Posterior cingulate gyrus (tissue), 11 donors: ENCODE measurements around the gene KIDINS220.

Experiments
- DNase-seq, 10 donors: peaks; one replicate each; pipeline versions ENCODE4 v3.0.0 to v3.0.0-alpha.2; 2020 to 2021; ENCODE audit warnings: mixed read lengths in 3 of 10
- intact Hi-C: fragments of 100-400 bp; cut with DNase I; formaldehyde crosslinking; loops from one replicate; pipeline ENCODE4 v1.15.1; 2023

KIDINS220 gene

DNA sequence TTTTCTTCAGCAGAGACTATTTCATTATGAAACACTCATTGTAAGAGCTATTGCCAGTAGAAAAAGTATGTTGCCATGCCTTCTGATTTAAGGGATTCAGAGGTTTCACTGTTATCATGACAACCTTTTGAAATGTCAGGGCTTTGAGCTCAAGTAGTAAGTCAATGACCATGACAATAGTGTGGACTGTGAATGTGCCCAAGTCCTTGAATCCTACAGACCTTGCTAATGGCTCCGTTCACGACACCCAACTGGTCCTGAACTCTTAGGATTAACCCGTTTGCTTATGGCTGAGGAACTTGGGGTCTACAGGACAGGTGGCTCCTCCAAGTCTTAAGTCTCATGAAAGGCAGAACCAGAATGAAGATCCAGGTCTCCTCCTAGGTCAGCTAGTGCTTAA is 17.6 kb upstream of the KIDINS220 start:
- intact Hi-C loops = no loop called here
- DNase-seq = no peak

DNA sequence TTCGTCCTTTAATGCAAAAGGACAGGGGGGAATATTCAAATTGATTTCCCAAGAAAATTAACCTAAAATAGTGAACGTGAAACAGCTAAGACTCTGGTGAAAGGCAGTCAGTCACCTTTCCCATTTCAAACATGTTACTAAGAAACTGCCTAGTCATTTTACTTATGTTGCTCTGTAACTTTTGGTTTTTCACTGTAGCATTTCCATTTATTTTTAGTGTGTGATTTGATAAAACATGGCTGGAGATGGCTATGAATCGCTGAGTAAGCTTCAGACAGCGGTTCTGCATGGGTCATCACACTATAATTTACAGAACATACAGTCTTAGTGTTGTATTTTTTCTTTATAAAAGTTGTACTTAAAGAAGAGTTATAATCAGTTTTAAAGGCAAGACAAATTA is 16.0 kb upstream of the KIDINS220 start:
- no peak for DNase-seq
- intact Hi-C loops = no loop called here

DNA sequence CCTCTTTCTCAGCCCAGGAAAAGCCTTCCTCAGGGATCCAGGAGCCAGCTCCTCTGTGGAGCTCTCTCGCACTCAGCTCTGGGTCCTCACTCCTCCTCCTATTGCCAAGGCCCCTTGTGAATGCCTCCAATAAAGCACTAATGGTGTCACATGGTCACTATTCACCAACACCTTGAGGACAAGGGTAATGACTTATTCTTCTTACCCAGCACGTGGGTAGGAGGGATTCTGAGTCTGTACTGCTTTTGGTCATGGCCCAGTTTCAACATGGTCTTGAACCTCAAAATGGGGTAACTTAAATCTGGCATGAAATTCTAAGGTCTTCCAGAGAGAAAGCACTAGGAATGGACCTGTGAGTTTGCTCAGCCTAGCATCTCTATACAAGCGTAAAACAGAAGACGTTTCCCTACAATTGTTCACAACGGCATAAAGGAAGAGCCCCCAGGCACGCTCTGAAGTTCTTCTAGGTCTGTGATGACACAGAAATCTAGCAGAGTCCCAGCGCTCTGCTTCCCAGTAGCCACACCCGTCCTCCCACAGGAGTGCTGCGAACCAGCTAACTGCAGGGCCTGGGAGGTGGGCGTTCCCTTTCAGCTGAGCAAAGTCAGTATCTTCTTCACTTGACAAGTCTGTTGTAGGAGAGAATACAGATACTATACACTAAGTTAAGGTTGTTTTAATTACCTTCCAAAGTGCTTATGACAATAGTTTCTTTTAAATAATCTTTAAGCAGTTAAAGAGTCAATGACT is 14.6 kb upstream of the KIDINS220 start:
- peak in 6 of 10 donors; percentile 13 to 87 (median 55) for DNase-seq
- intact Hi-C loops = no loop called here

DNA sequence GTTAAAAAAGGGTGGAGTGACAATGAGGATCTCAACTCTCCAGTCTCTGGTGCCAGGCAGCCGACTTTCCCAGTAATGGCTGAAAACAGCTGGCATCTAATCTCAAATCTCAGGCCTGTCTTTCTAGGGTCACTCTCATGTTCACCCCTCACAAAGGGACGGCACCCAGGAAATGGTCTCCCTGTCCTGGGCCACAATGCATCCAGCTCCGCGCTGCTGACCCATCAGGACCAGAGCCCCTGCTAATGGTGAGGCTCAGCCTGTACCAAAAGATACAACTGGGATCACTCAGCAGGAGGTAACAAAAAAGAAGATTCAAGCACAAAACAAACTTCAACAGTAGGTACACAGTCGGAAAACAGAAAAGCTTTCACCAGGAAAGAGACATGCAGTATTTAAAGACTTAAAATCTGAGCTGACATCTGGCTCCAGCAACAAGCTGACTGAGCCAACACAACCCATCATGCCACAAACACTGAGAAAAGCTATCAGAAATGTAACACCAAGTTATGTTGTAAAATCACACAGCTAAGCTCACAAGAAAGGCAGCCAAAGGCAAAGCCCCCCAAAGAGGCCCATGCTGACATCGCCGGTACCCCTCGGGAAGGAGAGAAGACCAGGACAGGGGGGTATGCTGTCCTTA is 13.6 kb upstream of the KIDINS220 start:
- intact Hi-C loops = no loop called here
- peak in 1 of 10 donors; percentile 55 for DNase-seq

DNA sequence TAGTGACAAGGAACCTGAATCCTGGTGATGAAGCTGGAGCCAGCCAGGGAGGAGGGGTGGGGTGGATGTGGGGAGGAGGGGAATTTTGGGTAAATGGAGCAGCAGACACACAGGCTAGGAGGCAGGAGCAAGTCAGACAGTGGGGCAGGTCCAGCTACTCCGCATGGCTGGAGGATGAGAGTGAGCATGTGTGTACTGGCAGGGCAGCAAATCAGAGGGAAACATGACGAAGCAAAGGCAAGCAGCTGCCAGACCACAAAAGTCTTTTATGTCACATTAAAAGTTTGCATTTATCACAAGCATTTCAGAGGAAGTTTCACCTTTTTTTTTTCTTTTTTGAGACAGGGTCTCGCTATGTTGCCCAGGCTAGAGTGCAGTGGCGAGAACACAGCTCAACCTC is 11.9 kb upstream of the KIDINS220 start:
- intact Hi-C loops = no loop called here
- no peak for DNase-seq

DNA sequence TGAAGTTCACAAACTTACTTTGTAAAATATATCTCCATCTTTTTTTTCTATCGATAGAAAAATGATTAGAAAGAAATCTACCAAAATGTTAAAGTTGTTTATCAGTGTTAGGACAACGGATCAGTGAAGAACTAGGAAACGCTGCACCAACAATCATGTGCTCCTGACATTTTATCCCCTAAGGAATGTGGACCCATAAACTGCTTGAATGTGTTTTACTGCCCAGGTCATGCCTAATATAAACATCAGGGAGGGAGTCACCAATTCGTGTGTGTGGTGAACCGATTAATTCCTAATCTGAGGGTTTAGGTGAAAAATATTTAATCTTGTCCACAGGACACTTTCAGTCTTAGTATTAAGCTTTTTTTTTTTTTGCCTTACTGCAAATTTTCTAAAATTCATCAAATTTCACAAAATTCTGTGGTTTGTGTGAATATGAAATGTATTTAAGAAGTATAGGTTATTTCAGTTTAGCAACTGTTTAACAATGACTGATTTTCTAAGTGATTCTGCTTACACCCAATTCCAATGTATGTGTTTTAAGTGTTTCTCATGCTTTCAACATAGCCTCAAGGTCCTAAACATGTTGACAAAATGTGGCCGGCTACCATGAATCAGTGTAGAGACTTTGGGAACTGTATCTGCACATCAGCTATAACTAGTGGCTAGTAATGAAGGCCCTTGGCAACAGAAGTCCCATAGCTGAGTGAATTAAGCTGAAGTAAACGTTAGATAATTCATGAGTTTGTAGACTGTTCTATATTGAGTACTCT is 11.1 kb upstream of the KIDINS220 start:
- intact Hi-C loops = no loop called here
- no peak for DNase-seq

DNA sequence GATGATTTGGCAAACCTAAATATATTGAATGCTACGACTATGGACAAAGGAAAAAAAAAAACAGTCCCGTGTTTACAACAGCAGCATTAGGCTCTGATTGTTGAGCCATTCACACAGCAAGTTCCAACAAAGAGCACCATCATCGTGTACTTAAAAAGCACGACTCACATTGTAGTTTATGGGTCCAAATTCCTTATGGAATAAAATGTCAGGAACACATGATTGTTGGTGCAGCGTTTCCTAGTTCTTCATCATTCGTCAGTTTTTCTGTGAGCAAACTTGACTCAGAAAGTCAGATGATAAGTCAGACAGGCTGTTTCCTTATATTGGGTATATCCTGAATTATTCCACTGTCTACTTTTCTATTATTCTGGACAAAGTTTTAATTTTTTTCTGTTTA is 10.0 kb upstream of the KIDINS220 start:
- intact Hi-C loops = no loop called here
- no peak for DNase-seq

DNA sequence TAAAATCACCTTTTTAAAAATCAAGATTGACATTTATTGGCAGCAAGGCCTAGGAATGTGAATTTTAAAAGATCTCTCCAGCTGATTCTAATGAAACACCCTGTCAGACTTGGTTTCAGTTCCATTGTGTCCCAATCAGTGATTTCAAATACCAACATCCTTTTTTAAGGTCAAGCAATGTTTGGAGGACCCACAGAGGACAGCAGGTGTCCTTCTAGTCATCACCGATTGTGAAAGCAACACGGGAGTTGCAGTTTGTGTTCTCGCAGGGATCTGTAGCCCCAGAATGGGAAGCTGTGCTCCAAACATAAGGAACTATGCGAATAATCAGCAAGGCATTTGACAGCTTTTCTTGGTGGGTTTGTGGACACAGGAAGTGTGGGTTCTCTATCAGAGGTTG is 4.5 kb upstream of the KIDINS220 start:
- intact Hi-C loops = no loop called here
- no peak for DNase-seq

DNA sequence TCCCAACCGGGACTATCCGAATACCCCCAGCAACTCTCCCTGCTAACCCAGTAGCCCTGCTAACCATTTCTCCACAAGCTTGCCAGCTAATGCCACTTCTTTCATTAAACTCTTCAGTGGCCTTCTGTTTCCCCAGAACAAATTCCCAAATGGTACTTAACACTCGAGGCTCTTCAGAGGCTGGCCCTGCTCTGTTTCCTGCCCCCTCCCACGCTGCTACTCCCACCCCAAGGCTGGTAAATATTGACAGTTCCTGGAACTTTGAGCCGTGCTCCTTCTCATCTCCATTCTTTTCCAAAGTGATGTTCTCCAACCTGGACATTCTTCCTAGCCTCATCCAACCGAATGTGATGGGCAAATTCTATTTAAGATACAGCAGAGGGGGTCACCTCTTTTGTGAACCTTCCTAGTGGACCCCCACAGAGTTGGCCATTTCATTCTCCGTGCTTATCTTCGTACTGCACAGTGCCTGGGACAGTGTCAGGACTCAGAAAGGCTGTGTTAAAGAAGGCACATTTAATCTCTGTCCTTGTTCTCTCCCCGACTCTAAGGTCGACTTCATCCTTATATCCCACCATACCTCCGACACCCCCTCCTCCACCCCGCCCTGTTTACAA is 3.2 kb upstream of the KIDINS220 start:
- DNase-seq = no peak
- intact Hi-C loops = no loop called here

DNA sequence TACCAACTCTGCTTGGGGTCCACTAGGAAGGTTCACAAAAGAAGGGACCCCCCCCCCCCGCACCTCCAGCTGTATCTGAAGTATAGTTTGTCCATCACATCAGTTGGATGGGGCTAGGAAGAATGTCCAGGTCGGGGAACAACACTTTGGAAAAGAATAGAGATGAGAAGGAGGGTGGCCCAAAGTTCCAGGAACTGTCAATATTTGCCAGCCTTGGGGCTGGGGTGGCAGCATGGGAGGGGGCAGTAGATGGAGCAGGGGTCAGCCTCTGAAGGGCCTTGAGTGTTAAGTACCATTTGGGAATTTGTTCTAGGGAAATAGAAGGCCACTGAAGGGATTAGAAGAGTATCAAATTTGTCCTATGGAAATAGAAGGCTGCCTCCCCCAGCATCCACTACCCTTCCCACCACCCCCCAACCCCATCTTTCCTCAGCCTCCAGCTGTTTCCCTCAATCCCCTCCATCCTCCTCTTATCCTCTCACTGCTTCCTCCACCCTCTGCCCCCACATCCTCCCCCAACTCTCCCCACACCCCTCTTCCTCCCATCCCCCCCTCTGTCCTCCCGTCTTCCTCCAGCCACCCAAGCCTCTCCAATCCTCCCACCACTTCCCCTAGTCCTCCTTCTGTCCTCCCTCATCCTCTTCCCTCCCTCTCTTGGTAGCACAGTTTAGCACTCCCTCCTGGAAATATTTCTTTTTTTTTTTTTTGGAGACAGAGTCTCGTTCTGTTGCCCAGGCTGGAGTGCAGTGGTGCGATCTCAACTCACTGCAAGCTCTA is 2.0 kb upstream of the KIDINS220 start:
- intact Hi-C loops = loop anchor here (5.0 kb wide), 1 partner anchor 163 kb away; the partner anchor contains the start of gene MBOAT2
- DNase-seq = no peak

DNA sequence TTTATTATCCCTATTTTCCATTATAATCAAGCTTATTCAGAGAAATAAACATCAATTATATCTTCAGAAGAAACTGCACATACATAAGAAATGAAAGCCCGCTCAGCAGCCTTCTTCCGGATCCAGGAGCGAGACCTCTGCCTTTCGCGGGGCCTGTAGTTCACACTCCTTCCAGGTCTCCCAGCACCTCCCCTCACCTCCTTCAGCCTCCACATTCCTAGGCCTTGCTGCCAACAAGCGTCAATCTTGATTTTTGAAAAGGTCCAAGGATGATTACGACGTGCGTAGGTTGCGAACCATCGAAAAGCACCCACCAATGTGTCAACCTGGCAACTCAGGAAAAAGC is 355 bp upstream of the KIDINS220 start:
- no peak for DNase-seq

DNA sequence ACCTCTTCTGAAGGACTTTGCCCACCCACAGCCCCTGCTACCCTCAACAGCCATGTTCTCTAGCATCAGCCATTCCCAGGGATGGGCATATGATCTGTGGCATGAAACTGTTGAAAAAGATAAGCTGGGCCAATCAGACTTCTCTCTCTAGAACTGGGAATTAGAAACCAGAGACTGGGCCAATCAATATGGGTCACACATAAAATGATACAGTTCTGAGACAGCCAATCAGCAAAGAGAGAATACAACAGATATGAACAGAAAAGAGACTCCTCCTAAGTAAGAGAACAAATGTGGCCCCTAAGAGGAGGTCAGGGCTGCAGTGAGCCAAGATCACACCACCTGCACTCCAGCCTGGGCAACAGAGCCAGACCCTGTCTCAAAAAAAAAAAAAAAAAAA is 2.1 kb downstream of the KIDINS220 start:
- no peak for DNase-seq
- intact Hi-C loops = loop anchor here (5.0 kb wide), 1 partner anchor 167 kb away; the partner anchor contains the start of gene MBOAT2

More for the DNA sequence above, 355 bp upstream of the KIDINS220 start:
- intact Hi-C loops = loop anchor here (5.0 kb wide), 1 partner anchor 165 kb away; the partner anchor contains the start of gene MBOAT2

DNA sequence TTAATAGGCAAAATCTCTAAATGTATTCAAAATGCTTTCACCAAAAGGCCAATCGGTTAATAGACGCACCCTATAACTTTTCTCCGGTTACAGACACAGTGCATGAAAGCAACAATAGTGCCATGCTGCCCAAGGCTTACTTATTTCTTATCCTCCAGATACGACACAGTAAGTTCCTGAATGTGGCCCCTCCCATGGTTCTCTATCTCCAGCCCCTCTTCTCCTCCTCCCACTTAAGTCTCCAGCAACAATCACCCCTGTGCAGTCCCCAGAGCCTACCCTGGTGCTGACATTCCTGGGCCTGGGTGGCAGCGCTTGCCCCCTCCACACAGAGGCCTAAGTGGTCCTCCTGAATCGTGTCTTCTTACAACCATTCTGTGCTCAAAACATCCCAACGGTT is 3.6 kb downstream of the KIDINS220 start:
- intact Hi-C loops = no loop called here
- no peak for DNase-seq

DNA sequence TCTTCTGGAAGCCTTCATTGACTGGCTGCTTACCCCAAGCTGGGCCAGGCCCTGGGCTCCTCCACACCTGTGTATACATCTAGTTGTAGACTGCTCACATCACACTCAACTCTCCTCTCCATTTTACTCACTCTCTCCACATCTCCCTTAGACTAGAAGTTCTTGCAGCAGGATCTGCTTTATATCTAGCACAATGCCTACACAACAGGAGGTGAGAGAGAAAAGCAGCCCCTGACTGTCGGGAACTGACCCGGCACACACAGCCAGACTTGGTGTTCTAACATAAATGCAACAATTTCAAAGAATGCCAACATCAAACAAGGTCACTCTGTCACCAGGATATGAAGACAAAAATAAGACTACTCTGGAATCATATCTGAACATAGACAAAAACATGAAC is 5.9 kb downstream of the KIDINS220 start:
- DNase-seq = no peak
- intact Hi-C loops = no loop called here

DNA sequence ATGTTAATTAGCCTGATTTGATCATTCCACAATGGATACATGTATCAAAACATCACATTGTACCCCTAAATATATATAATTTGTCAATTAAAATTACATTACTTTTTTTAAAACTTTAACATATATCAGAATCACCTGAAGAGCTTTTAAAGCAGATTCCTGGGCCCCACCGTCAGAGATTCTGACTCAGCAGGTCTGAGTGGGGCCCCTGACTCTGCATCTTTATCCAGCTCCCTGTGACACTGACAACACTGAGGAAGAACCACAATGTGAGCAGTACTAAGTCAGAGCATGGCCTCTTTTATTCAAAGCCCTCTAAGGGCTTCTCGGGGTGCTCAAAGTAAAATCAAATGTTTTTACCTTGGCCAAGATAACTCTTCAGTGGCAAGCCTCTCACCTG is 9.7 kb downstream of the KIDINS220 start:
- intact Hi-C loops = no loop called here
- DNase-seq = no peak

DNA sequence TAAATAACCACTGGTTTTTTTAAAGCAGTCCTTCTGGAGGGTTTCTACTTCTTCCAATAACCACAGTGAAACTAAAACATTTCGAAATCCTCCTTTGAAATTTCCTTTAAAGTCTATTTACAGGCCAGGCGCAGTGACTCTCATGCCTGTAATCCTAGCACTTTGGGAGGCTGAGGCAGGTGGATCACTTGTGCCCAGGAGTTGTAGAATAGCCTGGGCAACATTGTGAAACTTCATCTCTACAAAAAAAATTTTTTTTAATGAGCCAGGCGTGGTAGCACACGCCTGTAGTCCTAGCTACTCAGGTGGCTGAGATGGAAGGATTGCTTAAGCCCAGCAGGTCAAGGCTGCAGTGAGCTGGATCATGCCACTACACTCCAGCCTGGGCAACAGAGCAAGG is 15.2 kb downstream of the KIDINS220 start:
- DNase-seq = no peak
- intact Hi-C loops = no loop called here

DNA sequence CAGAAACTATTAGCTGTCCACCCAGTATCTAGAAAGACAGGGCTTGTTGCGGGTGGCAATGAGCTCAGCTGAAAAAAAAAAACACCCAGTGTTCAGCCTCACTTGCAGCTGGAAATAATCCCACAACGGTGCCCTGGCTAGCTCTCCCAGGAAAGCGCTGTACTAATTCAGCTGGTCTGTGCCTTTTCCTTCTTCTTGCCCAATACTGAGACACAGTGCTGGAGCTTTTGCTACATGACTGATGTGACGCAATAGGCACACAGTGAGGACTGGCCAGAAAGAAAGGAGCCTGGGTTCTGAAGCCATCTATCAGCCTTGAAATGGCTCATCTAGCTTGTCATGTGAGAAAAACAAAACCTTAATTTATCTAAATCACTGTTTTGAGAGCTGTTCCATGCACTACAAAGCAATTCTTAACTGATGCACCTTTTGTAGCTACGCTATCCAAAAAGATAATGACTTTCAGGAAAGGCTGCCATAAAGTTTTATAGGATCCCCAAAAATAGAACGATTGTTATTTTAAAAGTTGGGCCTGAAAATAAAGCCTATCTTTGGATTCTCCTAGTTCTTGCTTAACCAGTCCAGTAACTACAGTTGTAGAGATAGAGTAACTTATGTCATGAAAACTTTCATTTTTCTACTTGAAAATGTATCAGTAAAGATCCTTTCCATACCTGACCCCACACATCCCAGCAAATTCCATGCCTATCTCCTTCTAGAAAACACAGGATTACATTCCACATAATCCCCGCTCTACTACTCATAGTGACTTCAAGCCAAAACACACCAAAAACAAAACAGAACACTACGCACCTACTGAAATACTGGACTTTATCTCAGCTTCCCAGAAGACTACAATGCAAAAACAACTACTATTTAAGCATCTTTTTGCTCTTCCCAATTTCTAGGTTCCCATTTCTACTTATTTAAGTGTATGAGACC is 15.9 kb downstream of the KIDINS220 start:
- peak in 5 of 10 donors; percentile 16 to 82 (median 30) for DNase-seq
- intact Hi-C loops = no loop called here

DNA sequence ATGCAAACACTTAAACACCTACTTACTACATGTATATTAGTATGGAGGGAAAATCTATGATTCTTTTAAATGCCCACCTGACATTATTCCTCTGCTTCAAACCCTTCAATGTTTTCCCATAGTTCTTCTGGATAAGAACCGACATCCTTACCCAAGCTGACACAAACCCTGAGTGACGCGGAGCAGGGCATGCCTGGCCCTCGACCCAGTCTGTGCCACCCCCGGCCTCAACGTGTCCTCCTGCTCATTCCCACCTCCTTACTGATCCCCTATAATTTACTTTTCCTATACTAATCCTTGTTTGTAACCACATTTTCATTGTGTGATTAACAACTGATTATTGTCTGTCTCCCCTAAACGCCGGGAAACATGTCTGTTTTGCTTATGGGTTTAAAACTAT is 17.5 kb downstream of the KIDINS220 start:
- DNase-seq = peak in 1 of 10 donors; percentile 73
- intact Hi-C loops = no loop called here

DNA sequence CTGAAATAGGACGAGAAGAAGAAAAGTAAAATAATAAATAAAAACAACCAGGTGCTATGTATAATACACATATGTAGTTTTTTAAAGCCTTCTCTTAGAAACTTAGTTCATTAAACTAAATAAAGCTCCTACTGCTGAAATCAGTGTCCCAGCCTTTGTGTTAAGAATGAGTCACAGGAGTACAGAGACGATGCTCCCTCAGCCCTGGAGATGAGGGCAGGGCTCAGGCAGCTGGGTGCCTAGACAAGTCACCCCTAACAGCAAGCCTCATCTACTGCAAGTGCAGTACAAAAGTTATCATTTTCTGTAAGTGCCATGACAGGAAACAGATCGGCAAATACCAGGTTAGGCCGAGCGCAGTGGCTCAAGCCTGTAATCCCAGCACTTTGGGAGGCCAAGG is 18.2 kb downstream of the KIDINS220 start:
- intact Hi-C loops = no loop called here

More for the DNA sequence above, 18.2 kb downstream of the KIDINS220 start:
- peak in 1 of 10 donors; percentile 59 for DNase-seq
